ENCODE measurements around the gene SOS2. TPM values are rescaled to one million over a fixed set of nuclear protein-coding genes. Genes with fewer than 3 reads are reported as not detected.
A peak's percentile ranks its signal among the peaks of the same experiment; 100 is the strongest.

Gene SOS2
- total RNA-seq, 3 donors from 2014 or later (not counting 1 experiment from before 2014, with no cell fraction given): 64.7 to 82.2 (median 69.5) TPM

- Mint-ChIP-seq H3K36me3 (no peaks in the 10 kb centered on the region), H3K9me3 (peaks cover 0 to 4% of the 10 kb centered on the region in 2 donors), H3K4me3 (no peak overlapping the region), H3K27me3 (ENCODE audit: low read depth in 2 of 2) (no peaks in the 10 kb centered on the region), H3K27ac (peak overlapping the region; percentile 13 to 17), H3K4me1 (peaks cover 32 to 37% of the 10 kb centered on the region in 2 donors)
- intact Hi-C loops (cut with micrococcal nuclease): no loop called here
- DNase-seq (no peak), ATAC-seq (no peak)
- Histone ChIP-seq H3K9me3 (ENCODE audit: control insufficient read depth, insufficient read depth, low read length) (no peaks in the 10 kb centered on the region), H3K27ac (ENCODE audit: low read length) (no peak overlapping the region), H3K4me3 (ENCODE audit: low read length) (no peak overlapping the region), H3K27me3 (ENCODE audit: control insufficient read depth, insufficient read depth, low read length) (no peaks in the 10 kb centered on the region), H3K36me3 (ENCODE audit: control insufficient read depth, insufficient read depth, low read length) (peaks cover 3% of the 10 kb centered on the region), H3K4me1 (ENCODE audit: control insufficient read depth, insufficient read depth, low read length) (peaks cover 22% of the 10 kb centered on the region)
- TF ChIP-seq CTCF (IDR thresholded peaks at IDR 0.05): no peak
- WGBS (ENCODE audit: insufficient coverage): 80% methylated on average over 4 of the region's 4 CpGs
Measured at GRCh38 chr14:50099335-50099734, 132.0 kb downstream of the SOS2 start.

- TF ChIP-seq CTCF (IDR thresholded peaks at IDR 0.05): no peak
- Mint-ChIP-seq H3K27me3 (ENCODE audit: low read depth in 2 of 2) (no peaks in the 10 kb centered on the region), H3K4me1 (peaks cover 36 to 42% of the 10 kb centered on the region in 2 donors), H3K27ac (peak overlapping the region; percentile 92 to 95), H3K4me3 (peak overlapping the region; percentile 82), H3K36me3 (no peaks in the 10 kb centered on the region), H3K9me3 (peaks cover 0 to 4% of the 10 kb centered on the region in 2 donors)
- intact Hi-C loops (cut with micrococcal nuclease): no loop called here
- WGBS (ENCODE audit: insufficient coverage): no CpG with 5 or more reads among the region's 1 CpG
- peak in 1 of 2 donors; percentile 66 for DNase-seq
- no peak overlapping the region for H3K4me3 ChIP-seq (ENCODE audit: low read length)
- peaks cover 17% of the 10 kb centered on the region for H3K4me1 ChIP-seq (ENCODE audit: control insufficient read depth, insufficient read depth, low read length)
- no peaks in the 10 kb centered on the region for H3K9me3 ChIP-seq (ENCODE audit: control insufficient read depth, insufficient read depth, low read length)
- H3K27ac ChIP-seq (ENCODE audit: low read length): peak overlapping the region; percentile 70
- H3K36me3 ChIP-seq (ENCODE audit: control insufficient read depth, insufficient read depth, low read length): no peaks in the 10 kb centered on the region
- ATAC-seq: peak; percentile 71 to 82 (median 76)
- H3K27me3 ChIP-seq (ENCODE audit: control insufficient read depth, insufficient read depth, low read length): no peaks in the 10 kb centered on the region
Measured at GRCh38 chr14:50095895-50096294, 135.5 kb downstream of the SOS2 start.

- TF ChIP-seq CTCF (IDR thresholded peaks at IDR 0.05): no peak
- DNase-seq (no peak), ATAC-seq (no peak)
- no peak overlapping the region for H3K27ac ChIP-seq (ENCODE audit: low read length)
- no peak overlapping the region for H3K4me3 ChIP-seq (ENCODE audit: low read length)
- H3K36me3 ChIP-seq (ENCODE audit: control insufficient read depth, insufficient read depth, low read length): no peaks in the 10 kb centered on the region
- peaks cover 19% of the 10 kb centered on the region for H3K4me1 ChIP-seq (ENCODE audit: control insufficient read depth, insufficient read depth, low read length)
- H3K9me3 ChIP-seq (ENCODE audit: control insufficient read depth, insufficient read depth, low read length): no peaks in the 10 kb centered on the region
- no peaks in the 10 kb centered on the region for H3K27me3 ChIP-seq (ENCODE audit: control insufficient read depth, insufficient read depth, low read length)
- Mint-ChIP-seq H3K4me1 (peaks cover 35 to 41% of the 10 kb centered on the region in 2 donors), H3K27ac (peak overlapping the region in 1 of 2 donors; percentile 20), H3K9me3 (peaks cover 0 to 4% of the 10 kb centered on the region in 2 donors), H3K4me3 (no peak overlapping the region), H3K27me3 (ENCODE audit: low read depth in 2 of 2) (no peaks in the 10 kb centered on the region), H3K36me3 (no peaks in the 10 kb centered on the region)
- intact Hi-C loops (cut with micrococcal nuclease): no loop called here
- WGBS (ENCODE audit: insufficient coverage): 98% methylated on average over 10 of the region's 11 CpGs
Measured at GRCh38 chr14:50094056-50094755, 137.2 kb downstream of the SOS2 start.

Measured in natural killer cell (primary cell).